ENCODE measurements around the gene KLHL17. TPM values are rescaled to one million over a fixed set of nuclear protein-coding genes. Genes with fewer than 3 reads are reported as not detected.

The KLHL17 gene
- total RNA-seq, 1 donor from 2014 or later, result 4.5 TPM

DNA sequence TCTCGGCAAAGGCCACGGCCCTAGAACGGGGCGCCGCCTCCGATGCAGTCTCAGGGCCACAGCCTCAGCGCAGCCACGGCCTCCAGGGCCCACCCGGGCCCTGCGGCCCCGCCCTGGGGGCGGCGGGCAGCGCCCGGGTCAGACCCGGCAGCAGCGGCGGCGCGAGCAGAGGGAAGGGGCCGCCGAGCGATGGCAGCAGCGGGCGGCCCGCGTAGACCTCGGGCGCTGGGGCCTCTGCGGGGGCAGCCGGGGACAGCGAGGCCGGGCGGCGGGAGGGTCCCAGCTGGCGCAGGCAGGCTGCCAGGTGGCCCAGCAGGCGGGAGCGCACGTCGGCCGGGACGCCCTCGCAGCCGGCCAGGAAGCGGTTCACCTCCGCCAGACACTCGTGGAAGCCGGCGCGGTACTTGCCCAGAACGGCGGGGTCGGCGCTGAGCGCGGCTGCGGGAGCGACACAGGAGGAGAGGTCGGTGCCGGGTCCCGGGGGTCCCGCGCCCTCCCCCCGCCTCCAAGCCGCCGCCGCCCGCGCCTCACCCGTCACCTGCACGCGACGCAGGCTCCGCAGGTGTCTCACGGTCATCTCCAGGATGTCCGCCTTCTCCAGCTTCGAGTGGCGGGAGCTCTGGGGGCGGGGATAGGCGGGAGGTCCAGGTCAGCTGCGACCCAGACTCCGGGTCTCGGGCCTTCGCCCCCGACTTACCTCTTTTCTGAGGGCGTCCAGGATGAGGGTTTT lies 38.8 kb downstream of the KLHL17 start:
- Histone ChIP-seq H3K4me3 (ENCODE audit: low read depth, low read length) (peak overlapping the region; percentile 72), H3K36me3 (ENCODE audit: control insufficient read depth, insufficient read depth, low read length) (no peaks in the 10 kb centered on the region), H3K27me3 (ENCODE audit: control insufficient read depth, insufficient read depth, low read length) (no peaks in the 10 kb centered on the region)
- DNase-seq (ENCODE audit: low read depth) (no peak), FAIRE-seq (no peak)
- TF ChIP-seq, protein P1, sequence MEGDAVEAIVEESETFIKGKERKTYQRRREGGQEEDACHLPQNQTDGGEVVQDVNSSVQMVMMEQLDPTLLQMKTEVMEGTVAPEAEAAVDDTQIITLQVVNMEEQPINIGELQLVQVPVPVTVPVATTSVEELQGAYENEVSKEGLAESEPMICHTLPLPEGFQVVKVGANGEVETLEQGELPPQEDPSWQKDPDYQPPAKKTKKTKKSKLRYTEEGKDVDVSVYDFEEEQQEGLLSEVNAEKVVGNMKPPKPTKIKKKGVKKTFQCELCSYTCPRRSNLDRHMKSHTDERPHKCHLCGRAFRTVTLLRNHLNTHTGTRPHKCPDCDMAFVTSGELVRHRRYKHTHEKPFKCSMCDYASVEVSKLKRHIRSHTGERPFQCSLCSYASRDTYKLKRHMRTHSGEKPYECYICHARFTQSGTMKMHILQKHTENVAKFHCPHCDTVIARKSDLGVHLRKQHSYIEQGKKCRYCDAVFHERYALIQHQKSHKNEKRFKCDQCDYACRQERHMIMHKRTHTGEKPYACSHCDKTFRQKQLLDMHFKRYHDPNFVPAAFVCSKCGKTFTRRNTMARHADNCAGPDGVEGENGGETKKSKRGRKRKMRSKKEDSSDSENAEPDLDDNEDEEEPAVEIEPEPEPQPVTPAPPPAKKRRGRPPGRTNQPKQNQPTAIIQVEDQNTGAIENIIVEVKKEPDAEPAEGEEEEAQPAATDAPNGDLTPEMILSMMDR (IDR thresholded peaks at IDR 0.05; ENCODE audit: insufficient read depth, low read length, severe bottlenecking), result no peak

DNA sequence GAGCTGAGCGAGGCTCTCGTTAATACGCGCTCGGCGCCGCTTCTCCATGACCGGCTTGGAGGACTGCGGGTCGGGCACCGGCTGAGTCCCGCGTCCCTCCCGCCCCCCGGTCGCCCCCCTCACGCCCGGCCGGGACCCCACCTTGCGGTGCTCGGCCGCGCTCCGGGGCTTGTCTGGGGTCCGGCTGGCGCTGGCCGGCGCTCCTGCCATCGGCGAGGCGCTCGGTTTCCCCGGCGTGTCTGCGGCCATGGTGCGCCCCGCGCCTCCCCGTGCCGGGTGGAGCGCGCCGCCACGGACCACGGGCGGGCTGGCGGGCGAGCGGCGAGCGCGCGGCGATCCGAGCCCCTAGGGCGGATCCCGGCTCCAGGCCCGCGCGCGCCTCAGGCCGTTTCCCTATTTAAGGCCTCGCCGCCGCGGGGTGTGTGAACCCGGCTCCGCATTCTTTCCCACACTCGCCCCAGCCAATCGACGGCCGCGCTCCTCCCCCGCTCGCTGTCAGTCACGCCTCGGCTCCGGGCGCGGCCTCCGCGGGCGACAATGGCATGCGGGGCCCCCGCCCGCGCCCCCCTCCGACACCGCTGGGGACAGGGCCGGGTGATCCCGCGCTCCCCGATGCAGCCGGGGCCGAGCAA lies 39.5 kb downstream of the KLHL17 start, which contains the start of gene HES4:
TSS of gene HES4 (minus strand) at position 373 of the 632 bp plus-strand sequence. CDS start at position 249, 124 bp downstream.
- Histone ChIP-seq H3K27me3 (ENCODE audit: control insufficient read depth, insufficient read depth, low read length) (peaks cover 2% of the 10 kb centered on the region), H3K4me3 (ENCODE audit: low read depth, low read length) (peak within 1 kb of the TSS; percentile 72), H3K36me3 (ENCODE audit: control insufficient read depth, insufficient read depth, low read length) (no peaks in the 10 kb centered on the region)
- peak; percentile 71 for DNase-seq (ENCODE audit: low read depth)
- no peak for FAIRE-seq
- TF ChIP-seq, protein P1 (IDR thresholded peaks at IDR 0.05; ENCODE audit: insufficient read depth, low read length, severe bottlenecking), result no peak

DNA sequence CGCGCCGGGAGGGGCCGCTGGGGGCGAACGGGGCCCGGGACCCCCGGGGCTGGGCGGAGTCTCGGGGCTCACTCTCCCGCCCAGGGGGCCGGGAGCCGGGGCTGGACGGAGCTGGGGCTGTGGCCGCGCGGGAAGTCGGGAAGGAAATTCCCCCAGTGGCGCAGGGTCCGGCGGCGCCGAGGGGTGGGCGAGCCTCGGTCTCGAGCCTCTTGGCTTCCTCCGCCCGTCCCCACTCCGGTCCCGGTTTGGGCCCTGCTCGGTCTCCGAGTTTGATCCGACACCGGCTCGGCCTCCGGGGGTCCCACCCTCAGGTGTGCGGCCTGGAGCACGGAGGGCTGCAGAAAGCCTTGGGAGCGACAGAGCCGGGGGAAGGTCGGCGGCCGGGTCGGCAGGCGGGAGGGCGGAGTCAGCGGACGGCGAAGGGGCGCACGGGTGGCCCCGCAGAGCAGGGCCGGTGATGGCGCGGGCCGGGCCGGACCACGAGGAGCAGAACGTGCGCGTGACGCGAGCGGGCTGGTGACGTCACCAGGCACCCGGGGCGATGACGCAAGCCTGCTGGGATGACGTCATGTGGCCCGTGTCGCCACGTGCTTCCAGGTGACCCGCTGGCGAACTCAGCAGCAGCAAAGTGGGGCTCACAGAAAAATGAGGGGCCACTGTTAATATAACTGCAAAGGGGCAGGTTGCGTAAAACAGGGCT lies 40.1 kb downstream of the KLHL17 start:
- H3K36me3 ChIP-seq (ENCODE audit: control insufficient read depth, insufficient read depth, low read length), result no peaks in the 10 kb centered on the region
- FAIRE-seq (no peak), DNase-seq (ENCODE audit: low read depth) (peak; percentile 52)
- peak overlapping the region; percentile 72 for H3K4me3 ChIP-seq (ENCODE audit: low read depth, low read length)
- peaks cover 2% of the 10 kb centered on the region for H3K27me3 ChIP-seq (ENCODE audit: control insufficient read depth, insufficient read depth, low read length)
- TF ChIP-seq, protein P1 (IDR thresholded peaks at IDR 0.05; ENCODE audit: insufficient read depth, low read length, severe bottlenecking), result no peak

DNA sequence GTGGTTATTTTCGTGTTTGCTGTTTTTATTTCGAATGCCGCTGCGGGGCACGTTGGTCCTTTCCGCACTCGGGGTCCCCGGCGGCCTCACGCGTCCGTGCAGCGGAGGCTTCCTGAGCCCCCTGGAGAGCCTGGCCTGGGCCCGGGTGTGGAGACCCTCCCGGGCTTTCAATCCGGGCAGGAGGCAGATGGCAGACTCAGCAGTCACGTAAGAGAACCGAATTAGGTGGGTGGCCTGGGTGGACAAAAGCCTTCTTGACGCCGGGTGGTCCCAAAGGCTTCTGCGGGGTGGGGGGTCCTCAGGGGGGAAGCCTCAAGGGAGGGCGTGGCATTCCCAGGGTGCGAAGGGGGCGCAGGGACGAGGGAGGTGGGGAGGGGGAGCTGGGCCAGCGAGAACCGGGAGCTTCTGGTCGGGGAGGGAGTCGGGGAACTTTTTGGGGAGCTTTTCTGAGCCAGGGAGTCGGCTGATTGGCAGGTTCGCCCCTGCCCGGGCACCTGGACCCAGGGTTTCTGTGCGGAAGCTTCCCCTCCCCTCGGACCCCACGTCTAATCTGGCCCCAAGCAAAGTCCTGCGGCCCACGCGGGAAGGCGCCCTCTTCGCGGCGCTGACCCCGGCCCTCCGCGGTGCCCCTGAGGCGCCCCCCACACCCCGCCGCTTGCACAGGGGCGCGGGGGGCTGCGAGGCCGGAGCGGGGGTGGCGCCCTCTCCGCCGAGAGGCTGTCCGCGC lies 40.8 kb downstream of the KLHL17 start:
- H3K27me3 ChIP-seq (ENCODE audit: control insufficient read depth, insufficient read depth, low read length), result peaks cover 2% of the 10 kb centered on the region
- peak overlapping the region; percentile 72 for H3K4me3 ChIP-seq (ENCODE audit: low read depth, low read length)
- TF ChIP-seq, protein P1 (IDR thresholded peaks at IDR 0.05; ENCODE audit: insufficient read depth, low read length, severe bottlenecking), result no peak
- H3K36me3 ChIP-seq (ENCODE audit: control insufficient read depth, insufficient read depth, low read length), result no peaks in the 10 kb centered on the region
- DNase-seq (ENCODE audit: low read depth) (no peak), FAIRE-seq (no peak)

DNA sequence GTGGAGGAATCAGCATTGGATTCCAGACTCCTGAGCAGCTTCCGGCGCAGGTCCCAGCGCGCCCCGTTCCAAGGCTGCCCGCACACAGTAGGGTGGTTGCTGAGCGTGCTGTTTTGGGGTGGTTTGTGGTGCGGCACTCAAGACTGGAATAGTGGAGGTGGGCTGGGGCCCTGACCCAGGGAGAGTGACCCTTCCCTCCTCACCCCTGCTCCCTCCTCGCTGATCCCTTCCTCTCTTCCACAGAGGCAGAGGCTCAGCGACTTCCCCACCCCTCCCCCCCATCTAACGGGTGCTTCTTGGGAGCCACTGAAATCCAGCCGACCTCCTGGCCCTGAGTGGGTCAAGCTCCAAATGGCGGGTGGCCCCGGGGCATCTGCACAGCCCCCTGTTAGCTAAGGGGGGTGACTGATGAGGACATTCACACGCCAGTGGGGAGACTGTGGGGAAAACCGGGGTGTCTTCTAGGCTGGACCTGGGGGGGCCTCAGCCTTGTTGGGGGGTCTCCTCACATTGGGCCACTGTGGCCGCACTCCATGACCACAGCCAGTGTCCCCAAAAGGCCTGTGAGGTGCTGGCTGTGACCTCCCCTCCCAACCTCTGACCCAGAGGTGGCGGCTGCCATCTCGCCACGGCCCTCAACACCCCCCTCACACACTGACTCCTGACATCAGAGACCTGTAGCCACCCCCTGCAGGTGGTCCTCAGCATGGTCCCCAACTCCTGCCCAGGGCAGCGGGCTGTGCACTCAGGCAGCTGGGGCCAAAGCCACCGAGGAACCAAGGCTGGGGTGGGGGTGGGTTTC lies 43.4 kb downstream of the KLHL17 start:
- H3K36me3 ChIP-seq (ENCODE audit: control insufficient read depth, insufficient read depth, low read length), result no peaks in the 10 kb centered on the region
- peaks cover 2% of the 10 kb centered on the region for H3K27me3 ChIP-seq (ENCODE audit: control insufficient read depth, insufficient read depth, low read length)
- H3K4me3 ChIP-seq (ENCODE audit: low read depth, low read length), result no peak overlapping the region
- FAIRE-seq (peak; percentile 36), DNase-seq (ENCODE audit: low read depth) (no peak)
- TF ChIP-seq, protein P1 (IDR thresholded peaks at IDR 0.05; ENCODE audit: insufficient read depth, low read length, severe bottlenecking), result no peak
